22Rv1 (cell line): Measurements from ENCODE around the gene LRRC14B.

Experiments used
- CTCF ChIP-seq: fragments of 450-650 bp; IDR thresholded peaks from 2 replicates; pipeline ENCODE4 v1.5.1; 2017; ENCODE audit warnings: mild to moderate bottlenecking
- ZFX ChIP-seq: fragments of 450-650 bp; IDR thresholded peaks from 2 replicates; pipeline ENCODE4 v1.6.1; 2017; ENCODE audit warnings: antibody characterized with exemption, borderline replicate concordance

GRCh38 chr5:163338-163620 lies 28.0 kb upstream of the LRRC14B start:
- no peak for TF ChIP-seq CTCF
- no peak for TF ChIP-seq ZFX
